D721Med (cell line): ENCODE data around the gene ROBO1.

Experiments
- DNase-seq: peaks from one replicate; pipeline ENCODE4 v3.0.0; 2011; ENCODE audit warnings: low spot score; ENCODE audit not compliant: insufficient read length
- FAIRE-seq: peaks from 2 replicates; lab custom pipeline; 2011; peaks lifted over from hg19 to GRCh38; lab: Jason Lieb, UNC
- TF ChIP-seq, protein P1 (sequence below): IDR thresholded peaks from 2 replicates; pipeline ENCODE4 v1.5.1; 2012; ENCODE audit warnings: mild to moderate bottlenecking, control low read depth; ENCODE audit not compliant: insufficient read depth; ENCODE audit errors: missing control alignments

Gene ROBO1

DNA sequence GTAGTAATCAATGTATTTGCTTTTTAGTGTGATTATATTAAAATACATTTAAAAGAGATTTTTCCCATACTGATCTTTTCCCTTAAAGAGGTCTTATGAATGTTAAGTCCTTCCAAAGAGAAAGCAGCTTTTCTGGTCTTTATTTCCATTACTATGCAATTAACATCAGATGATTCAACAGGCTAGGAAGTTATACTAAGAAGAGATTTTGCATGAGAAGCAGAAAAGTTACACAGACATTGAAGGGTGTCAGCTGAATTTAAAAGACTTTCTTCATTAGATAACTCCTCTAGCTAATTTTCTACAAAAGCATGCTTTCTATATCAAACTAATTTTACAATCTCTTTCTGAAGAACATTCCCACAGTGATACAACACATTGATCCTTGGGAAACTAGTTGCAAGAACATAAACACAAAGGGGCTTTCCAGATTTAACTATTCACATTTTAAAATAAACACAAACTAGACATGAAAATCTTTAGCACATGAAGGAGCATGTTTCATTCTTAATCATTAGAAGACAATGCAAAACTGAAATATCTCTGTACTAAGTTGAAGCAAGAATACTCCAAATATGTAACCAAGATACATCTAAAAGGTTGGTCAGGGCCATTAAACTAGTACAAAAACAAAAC, 965.8 kb downstream of the ROBO1 start:
- TF ChIP-seq, protein P1, sequence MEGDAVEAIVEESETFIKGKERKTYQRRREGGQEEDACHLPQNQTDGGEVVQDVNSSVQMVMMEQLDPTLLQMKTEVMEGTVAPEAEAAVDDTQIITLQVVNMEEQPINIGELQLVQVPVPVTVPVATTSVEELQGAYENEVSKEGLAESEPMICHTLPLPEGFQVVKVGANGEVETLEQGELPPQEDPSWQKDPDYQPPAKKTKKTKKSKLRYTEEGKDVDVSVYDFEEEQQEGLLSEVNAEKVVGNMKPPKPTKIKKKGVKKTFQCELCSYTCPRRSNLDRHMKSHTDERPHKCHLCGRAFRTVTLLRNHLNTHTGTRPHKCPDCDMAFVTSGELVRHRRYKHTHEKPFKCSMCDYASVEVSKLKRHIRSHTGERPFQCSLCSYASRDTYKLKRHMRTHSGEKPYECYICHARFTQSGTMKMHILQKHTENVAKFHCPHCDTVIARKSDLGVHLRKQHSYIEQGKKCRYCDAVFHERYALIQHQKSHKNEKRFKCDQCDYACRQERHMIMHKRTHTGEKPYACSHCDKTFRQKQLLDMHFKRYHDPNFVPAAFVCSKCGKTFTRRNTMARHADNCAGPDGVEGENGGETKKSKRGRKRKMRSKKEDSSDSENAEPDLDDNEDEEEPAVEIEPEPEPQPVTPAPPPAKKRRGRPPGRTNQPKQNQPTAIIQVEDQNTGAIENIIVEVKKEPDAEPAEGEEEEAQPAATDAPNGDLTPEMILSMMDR, result no peak
- DNase-seq (no peak), FAIRE-seq (peak; percentile 83)

DNA sequence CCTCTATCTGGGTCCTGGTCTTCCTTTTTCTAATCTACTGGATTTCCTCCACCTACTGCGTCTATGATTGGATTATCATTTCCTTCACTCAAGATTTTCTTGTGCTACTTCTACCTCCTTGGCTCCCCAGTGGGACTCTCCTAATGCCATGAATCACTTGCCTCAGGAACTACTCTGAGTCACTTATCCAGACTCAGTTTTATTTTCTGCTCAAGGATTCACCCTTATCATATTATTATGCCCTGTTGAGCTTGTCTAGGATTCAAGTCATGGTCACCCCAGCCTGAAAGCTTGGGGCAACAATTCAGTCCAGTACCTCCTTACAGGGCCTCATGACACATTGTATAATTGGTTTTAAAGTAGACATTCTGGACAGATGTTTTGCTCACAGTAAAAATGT, 968.1 kb downstream of the ROBO1 start:
- TF ChIP-seq, protein P1, result no peak
- no peak for FAIRE-seq
- no peak for DNase-seq

DNA sequence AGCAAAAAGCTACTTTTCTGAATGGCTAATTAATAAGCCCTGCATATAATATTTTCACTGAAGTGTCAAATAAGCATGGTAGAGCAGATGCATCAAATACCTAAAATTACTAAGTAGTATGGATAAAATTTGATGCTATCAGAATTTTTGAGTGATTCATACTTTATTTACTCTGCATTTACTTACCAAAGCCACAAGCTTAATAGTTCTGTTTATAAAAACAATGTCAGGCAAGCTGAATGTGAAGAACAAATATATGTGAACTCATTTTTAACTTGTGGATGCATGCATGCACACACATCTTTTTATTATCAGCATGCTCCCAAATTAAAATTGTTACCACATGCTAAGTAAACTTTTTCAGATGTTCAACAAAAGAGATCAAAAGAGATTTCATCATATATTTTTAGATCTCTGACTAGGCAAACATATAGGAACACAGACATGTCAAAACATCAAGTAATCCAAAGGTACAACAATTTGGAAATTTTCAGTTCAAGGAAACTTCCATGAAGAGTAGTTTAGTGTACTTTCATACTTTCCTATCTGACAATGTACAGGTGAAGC, 969.4 kb downstream of the ROBO1 start:
- TF ChIP-seq, protein P1, result no peak
- no peak for DNase-seq
- no peak for FAIRE-seq

DNA sequence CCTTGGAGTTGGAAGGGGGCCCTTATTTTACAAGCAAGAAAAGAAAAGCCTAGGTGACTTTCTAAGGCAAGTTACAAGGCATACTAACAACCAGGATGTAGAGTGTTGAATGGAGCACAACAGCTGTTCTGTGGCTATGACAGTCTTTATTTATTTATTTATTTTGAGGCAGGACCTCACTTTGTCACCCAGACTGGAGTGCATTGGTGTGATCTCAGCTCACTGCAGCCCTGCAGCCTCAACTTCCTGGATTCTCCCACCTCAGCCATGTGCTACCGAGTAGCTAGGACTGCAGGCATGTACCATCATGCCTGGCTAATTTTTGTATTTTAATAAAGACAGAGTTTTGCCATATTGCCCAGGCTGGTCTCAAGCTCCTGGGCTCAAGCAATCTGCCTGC, 973.4 kb downstream of the ROBO1 start:
- DNase-seq, result no peak
- TF ChIP-seq, protein P1, result no peak
- FAIRE-seq, result no peak

DNA sequence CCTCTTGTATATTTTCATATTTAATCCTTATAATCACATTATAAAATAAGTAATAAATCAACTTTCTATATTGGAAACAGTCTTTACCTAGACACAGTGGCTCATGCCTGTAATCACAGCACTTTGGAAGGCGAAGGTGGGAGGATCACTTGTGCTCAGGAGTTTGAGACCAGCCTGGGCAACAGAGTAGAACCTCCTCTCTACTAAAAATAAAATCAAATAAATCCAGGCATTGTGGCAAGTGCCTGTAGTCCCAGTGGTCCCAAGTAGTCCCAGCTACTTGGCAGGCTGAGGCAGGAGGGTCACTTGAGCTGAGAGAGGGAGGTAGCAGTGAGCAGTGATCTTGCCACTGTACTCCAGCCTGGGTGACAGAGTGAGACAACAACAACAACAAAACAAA, 975.1 kb downstream of the ROBO1 start:
- FAIRE-seq (no peak), DNase-seq (no peak)
- TF ChIP-seq, protein P1, result no peak

DNA sequence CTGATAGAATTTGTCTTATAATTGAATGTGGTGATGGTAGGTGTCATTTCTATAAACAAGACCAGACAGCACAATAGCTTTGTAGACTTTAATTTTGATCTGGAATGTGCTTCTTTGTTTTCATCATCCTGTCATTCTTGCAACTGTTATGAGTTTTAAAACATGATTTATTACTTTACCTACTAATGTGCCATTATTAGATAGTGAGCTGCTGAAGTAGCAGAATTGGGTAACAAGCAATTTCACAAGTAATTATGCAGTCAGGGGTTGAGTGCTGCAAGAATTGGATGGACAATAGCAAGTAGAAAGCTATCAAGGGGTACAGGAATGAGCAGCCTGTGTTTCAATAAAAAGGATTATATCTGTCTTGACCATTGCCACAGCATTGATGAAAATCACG, 975.6 kb downstream of the ROBO1 start:
- DNase-seq (no peak), FAIRE-seq (no peak)
- TF ChIP-seq, protein P1, result no peak

DNA sequence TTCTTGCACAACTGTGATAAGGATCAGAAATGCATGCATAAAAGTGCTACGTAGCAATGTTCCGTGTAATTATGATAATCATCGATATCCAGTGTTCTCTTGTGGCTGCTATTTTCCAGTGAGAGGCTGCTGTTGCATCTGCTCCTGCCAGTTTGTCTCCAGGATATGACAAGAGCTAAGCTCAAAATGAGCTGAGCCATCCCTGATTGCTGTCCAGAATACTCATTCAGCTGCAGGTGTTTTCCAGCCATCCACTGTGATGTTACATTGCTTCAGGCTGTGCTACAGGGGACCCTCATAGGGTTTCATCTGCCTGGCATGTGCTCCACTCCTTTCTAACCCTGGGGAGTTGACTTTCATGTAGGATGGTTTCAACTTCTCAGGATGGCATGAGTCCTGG, 976.0 kb downstream of the ROBO1 start:
- peak; percentile 53 for FAIRE-seq
- no peak for DNase-seq
- TF ChIP-seq, protein P1, result no peak
